VCaP (cell line): Measurements from ENCODE around the gene MCCC1.

Source experiments
- H3K27ac ChIP-seq: fragments of 450-650 bp; 2 replicates; pipeline ENCODE4 v1.5.1; 2017
- CTCF ChIP-seq: fragments of 450-650 bp; conservative IDR thresholded peaks from 2 replicates; pipeline ENCODE4 v1.5.1; 2017; ENCODE audit warnings: mild to moderate bottlenecking, moderate library complexity

Gene MCCC1

DNA sequence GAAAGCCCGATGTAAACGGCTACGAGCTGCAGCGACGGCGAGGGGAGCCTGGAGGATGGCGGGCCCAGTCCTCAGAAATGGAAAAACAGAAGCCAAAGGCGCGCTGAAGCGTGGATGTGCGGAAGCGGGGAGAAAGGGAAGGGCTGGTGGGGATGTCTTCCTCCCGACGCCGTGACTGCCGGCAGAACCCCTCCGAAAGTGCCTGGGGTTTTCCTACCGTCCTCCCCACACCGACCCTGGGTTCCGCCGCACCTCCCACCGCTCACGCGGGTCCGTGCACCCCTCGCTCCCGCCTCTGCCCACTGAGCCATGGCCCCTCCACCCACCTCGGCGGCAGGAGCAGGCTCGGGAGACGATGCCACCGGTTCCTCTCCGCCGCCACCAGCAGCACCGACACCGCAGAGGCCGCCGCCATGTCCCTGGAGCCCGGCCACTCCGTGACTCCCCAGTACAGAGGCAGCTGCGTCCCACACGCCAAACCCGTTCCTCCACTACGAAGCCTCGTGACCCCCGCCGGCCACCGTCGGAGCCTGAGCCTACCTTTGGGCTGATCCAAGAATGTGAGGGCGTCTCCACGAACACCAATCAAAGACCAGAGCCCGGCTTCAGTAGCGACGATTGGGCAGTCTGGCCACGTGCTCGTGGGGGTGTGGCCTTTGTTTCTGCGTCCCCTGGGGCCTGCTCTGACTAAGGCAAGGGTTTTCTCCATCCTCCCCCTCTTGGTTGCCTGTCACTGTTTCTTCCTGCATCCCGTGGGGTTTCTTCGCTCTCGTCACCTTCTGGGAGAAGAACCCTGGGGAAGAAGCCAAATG is at the start of gene MCCC1:
MCCC1 (minus strand) TSS at position 471 of the 812 bp plus-strand sequence; CDS start at position 415, 56 bp downstream.
- peak within 1 kb of the TSS; percentile 92 for H3K27ac ChIP-seq
- no peak for TF ChIP-seq CTCF

GRCh38 chr3:183148056-183148455 is 48.8 kb upstream of the MCCC1 start:
- H3K27ac ChIP-seq: no peak overlapping the region
- TF ChIP-seq CTCF: no peak

DNA sequence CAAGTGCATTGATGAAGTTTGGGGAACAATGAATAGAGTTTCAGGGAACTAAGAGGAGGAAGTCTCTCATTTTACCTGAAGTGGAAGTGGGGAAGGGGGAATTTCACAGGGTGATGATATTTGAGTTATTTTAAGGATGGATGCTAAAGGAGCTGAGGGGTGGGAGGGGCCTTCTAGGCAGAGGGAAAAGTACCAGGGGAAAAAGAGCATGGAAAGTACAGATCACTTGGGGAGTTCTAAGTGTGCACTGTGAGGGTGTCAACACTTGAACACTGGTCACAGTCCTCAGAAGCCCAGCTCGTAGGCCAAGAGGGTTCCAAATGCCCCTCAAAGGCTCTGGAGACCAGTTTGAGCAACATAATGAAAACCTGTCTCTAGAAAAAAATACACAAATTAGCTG is 45.1 kb upstream of the MCCC1 start:
- TF ChIP-seq CTCF: no peak
- no peak overlapping the region for H3K27ac ChIP-seq

- H3K27ac ChIP-seq: no peak overlapping the region
- TF ChIP-seq CTCF: no peak
These were observed 42.9 kb upstream of the MCCC1 start for GRCh38 chr3:183142199-183142598.

GRCh38 chr3:183134844-183135243 is 35.5 kb upstream of the MCCC1 start:
- no peak overlapping the region for H3K27ac ChIP-seq
- no peak for TF ChIP-seq CTCF

DNA sequence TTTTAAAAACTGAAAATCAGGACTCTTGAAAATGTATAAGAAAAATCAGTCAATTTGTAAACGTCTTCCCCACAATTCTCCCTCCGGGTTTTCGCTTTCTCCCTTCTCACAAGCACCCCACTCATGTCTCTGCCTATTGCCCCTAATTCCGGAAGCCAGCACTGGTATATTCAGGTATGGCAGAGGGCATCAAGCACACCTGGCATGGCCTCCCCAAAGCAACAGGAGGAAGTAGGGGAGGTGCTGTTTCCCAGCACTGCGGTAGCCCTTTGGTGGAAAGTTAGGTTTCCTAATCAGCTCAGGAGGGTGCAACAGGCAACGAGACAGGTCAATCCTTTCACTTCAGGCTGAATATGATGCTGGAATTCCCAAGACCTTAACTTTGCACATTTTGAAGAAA is 33.1 kb upstream of the MCCC1 start:
- no peak overlapping the region for H3K27ac ChIP-seq
- no peak for TF ChIP-seq CTCF

DNA sequence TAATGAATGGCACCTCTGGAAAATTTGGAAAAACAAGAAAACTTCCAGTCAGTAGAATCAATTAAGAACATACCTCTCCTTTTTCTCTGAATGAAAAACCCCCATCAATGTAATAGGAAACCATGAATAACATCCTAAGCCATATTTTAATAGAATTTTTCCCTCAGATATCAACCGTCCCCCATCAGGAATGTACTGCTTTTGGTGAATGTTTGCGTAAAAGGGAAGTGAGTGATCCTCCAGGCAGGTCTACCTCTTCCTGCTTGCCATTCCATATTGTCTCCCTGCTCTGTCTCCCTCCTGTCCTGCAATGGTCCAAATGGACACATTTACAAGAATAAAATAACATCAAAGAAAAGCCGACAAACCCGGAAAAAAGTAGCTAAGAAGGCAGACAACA is 32.4 kb upstream of the MCCC1 start:
- H3K27ac ChIP-seq: no peak overlapping the region

More for the DNA sequence above, 32.4 kb upstream of the MCCC1 start:
- no peak for TF ChIP-seq CTCF
